Nephron (organoid): ENCODE data around the gene LRP11.

Experiments
- H3K27ac Mint-ChIP-seq, 3 experiments: 2 replicates each; pipeline ENCODE4 v1.8.0; 2020; ENCODE audit warnings: mixed read lengths in 3 of 3, mild to moderate bottlenecking in 2 of 3, moderate library complexity in 1 of 3
- H3K27me3 Mint-ChIP-seq: 2 replicates; pipeline ENCODE4 v1.8.0; 2021; ENCODE audit warnings: low read depth, mild to moderate bottlenecking, moderate library complexity, mixed read lengths
- H3K36me3 Mint-ChIP-seq: 2 replicates; pipeline ENCODE4 v1.8.0; 2020; ENCODE audit warnings: low read depth, mixed read lengths
- H3K4me1 Mint-ChIP-seq: 2 replicates; pipeline ENCODE4 v1.8.0; 2020; ENCODE audit warnings: mixed read lengths
- H3K4me3 Mint-ChIP-seq, 3 experiments: 2 replicates each; pipeline ENCODE4 v1.8.0; 2020; ENCODE audit warnings: mild to moderate bottlenecking in 3 of 3, mixed read lengths in 3 of 3, moderate library complexity in 2 of 3
- H3K9me3 Mint-ChIP-seq: 2 replicates; pipeline ENCODE4 v1.8.0; 2020; ENCODE audit warnings: mixed read lengths
- TF ChIP-seq, protein P1 (sequence below), 3 experiments: fragments of 200-600 bp; sonication (generic); IDR thresholded peaks; one replicate each; pipeline ENCODE4 v1.5.0; 2021; ENCODE audit warnings: antibody characterized with exemption in 3 of 3; ENCODE audit not compliant: unreplicated experiment in 3 of 3

Gene LRP11

DNA sequence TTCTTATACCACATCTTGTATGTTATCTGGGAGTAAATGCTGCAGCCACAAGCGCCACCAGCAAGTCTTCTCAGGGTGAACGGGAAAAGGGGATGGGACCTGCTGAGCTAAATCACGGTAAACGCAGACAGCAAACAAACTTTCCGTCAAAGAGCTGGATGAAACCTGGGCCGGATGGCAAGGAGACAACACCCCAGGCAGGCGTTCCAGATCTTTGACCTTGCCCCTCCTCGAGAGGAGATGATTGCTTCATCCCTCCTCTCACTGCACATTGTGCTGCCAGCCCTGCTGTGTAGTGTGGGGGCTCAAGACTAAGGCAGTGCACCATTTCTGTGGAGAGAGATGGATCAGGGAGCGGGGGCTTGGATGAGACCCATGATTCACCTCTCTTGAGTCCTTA is 23.9 kb upstream of the LRP11 start:
- Mint-ChIP-seq H3K27ac (no peak overlapping the region), H3K4me1 (peaks cover 5% of the 10 kb centered on the region), H3K9me3 (peaks cover 2% of the 10 kb centered on the region), H3K36me3 (no peaks in the 10 kb centered on the region), H3K27me3 (peaks cover 38% of the 10 kb centered on the region), H3K4me3 (no peak overlapping the region)
- TF ChIP-seq, protein P1, sequence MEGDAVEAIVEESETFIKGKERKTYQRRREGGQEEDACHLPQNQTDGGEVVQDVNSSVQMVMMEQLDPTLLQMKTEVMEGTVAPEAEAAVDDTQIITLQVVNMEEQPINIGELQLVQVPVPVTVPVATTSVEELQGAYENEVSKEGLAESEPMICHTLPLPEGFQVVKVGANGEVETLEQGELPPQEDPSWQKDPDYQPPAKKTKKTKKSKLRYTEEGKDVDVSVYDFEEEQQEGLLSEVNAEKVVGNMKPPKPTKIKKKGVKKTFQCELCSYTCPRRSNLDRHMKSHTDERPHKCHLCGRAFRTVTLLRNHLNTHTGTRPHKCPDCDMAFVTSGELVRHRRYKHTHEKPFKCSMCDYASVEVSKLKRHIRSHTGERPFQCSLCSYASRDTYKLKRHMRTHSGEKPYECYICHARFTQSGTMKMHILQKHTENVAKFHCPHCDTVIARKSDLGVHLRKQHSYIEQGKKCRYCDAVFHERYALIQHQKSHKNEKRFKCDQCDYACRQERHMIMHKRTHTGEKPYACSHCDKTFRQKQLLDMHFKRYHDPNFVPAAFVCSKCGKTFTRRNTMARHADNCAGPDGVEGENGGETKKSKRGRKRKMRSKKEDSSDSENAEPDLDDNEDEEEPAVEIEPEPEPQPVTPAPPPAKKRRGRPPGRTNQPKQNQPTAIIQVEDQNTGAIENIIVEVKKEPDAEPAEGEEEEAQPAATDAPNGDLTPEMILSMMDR (IDR thresholded peaks at IDR 0.05; ENCODE audit: unreplicated experiment in 3 of 3): no peak

DNA sequence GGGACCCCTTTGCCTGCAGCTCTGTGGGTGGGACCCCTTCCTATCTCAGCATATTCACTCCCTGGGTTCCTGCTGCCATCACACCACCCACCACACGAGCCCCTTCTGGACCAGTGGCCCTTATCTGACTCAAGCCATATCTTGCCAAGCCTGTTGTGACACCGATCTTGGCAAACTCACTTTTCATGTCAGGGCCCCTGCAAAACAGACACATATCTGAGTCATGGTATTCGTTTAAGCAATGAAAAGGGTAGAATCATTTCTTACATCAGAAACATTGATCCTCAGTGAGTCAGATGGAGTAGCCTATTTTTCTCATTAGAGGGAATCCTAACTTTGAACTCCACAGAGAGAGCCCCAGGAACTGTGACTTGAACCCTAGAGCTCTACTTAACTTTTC is 23.2 kb upstream of the LRP11 start:
- H3K36me3 Mint-ChIP-seq: no peaks in the 10 kb centered on the region
- H3K4me3 Mint-ChIP-seq: no peak overlapping the region
- H3K4me1 Mint-ChIP-seq: peaks cover 5% of the 10 kb centered on the region
- peaks cover 2% of the 10 kb centered on the region for H3K9me3 Mint-ChIP-seq
- peaks cover 32% of the 10 kb centered on the region for H3K27me3 Mint-ChIP-seq
- TF ChIP-seq, protein P1 (IDR thresholded peaks at IDR 0.05; ENCODE audit: unreplicated experiment in 3 of 3): no peak
- no peak overlapping the region for H3K27ac Mint-ChIP-seq

DNA sequence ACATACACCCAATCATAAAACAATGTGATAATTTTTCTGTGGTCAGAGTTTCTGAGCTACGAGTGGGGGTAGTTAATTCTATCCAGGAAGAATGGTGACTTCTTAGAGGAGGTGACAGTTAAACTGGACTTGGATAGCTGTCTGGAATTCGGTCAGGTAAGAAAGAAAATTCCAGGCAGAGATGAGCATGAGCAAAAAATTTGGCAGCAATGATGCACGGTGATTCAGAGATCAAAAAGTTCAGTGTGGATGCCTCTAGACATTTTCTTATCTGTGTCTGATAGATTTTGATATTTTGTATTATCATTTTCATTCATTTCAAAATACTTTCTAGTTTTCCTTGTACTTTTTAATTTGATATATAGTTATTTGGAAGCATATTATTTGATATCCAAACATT is 21.7 kb upstream of the LRP11 start:
- H3K27me3 Mint-ChIP-seq: peaks cover 37% of the 10 kb centered on the region
- H3K4me3 Mint-ChIP-seq: no peak overlapping the region
- H3K9me3 Mint-ChIP-seq: peaks cover 2% of the 10 kb centered on the region
- H3K27ac Mint-ChIP-seq: no peak overlapping the region
- peaks cover 5% of the 10 kb centered on the region for H3K4me1 Mint-ChIP-seq
- TF ChIP-seq, protein P1 (IDR thresholded peaks at IDR 0.05; ENCODE audit: unreplicated experiment in 3 of 3): no peak
- no peaks in the 10 kb centered on the region for H3K36me3 Mint-ChIP-seq

DNA sequence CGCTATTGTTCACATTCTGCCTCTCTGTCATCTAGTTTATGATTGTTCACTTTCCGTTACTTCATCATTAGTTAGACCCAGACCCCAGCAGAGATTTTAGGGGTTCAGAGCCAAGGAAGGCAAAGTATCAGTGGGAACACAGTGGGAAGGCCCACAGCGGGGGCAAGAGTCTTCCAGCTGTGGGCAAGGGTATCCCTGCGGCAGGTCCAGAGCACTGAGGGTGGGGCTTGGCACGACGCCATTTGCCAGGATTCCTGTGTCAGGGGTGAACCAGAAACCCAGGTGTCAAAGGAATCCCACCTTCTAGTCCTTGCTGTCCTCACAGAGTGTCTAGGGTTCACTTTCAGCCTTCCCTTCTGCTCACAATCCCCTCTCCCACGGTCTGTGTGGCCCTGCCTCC is 20.5 kb upstream of the LRP11 start:
- no peak overlapping the region for H3K4me3 Mint-ChIP-seq
- H3K9me3 Mint-ChIP-seq: no peaks in the 10 kb centered on the region
- peaks cover 40% of the 10 kb centered on the region for H3K27me3 Mint-ChIP-seq
- no peaks in the 10 kb centered on the region for H3K36me3 Mint-ChIP-seq
- TF ChIP-seq, protein P1 (IDR thresholded peaks at IDR 0.05; ENCODE audit: unreplicated experiment in 3 of 3): no peak
- no peaks in the 10 kb centered on the region for H3K4me1 Mint-ChIP-seq
- H3K27ac Mint-ChIP-seq: no peak overlapping the region

DNA sequence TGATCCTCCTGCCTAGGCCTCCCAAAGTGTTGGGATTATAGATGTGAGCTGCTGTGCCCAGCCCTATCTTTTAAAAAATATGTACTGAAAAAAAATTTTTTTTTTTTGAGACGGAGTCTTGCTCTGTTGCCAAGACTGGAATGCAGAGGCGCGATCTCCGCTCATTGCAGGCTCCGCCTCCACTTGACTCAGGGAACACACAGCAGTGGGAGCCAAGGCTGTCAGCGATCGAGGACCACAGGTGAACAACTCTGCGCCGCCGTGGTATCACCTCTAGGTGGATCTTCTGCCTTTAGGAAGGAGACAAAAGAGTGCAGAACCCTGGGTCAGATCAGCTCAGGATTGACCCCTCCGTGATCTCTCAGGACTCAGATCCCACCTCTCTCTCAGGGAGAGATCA is 20.1 kb upstream of the LRP11 start:
- Mint-ChIP-seq H3K36me3 (no peaks in the 10 kb centered on the region), H3K4me1 (no peaks in the 10 kb centered on the region), H3K4me3 (no peak overlapping the region), H3K27me3 (peaks cover 44% of the 10 kb centered on the region), H3K27ac (no peak overlapping the region), H3K9me3 (no peaks in the 10 kb centered on the region)
- TF ChIP-seq, protein P1 (IDR thresholded peaks at IDR 0.05; ENCODE audit: unreplicated experiment in 3 of 3): no peak

DNA sequence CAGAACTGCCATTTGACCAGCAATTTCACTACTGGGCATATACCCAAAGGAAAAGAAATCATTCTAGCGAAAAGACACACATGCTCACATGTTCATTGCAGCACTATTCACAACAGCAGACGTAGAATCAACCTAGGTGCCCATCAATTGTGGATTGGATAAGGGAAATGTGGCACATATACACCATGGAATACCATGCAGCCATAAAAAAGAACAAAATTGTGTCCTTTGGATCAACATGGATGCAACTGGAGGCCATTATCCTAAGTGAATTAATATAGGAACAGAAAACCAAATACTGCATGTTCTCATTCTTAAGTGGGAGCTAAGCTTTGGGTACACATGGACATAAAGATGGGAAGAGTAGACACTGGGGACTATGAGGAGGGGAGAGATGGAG is 17.7 kb upstream of the LRP11 start:
- TF ChIP-seq, protein P1 (IDR thresholded peaks at IDR 0.05; ENCODE audit: unreplicated experiment in 3 of 3): no peak
- Mint-ChIP-seq H3K27ac (no peak overlapping the region), H3K36me3 (no peaks in the 10 kb centered on the region), H3K9me3 (no peaks in the 10 kb centered on the region), H3K27me3 (peaks cover 51% of the 10 kb centered on the region), H3K4me3 (no peak overlapping the region), H3K4me1 (no peaks in the 10 kb centered on the region)
